Tibial nerve (tissue), 3 donors: ENCODE results near the gene PIGQ.

Experiments used
- CTCF ChIP-seq, 5 experiments: fragments of 200-600 bp in 3 of 5; fragments of 450-650 bp in 2 of 5; sonication (generic) in 3 of 5; IDR thresholded peaks; one replicate each; pipeline ENCODE4 v1.5.1; 2016 to 2019; ENCODE audit warnings: antibody characterized with exemption in 5 of 5, mild to moderate bottlenecking in 3 of 5, moderate library complexity in 2 of 5
- POLR2A ChIP-seq, 2 donors: fragments of 450-650 bp; IDR thresholded peaks; one replicate each; pipeline ENCODE4 v1.6.1; 2017; ENCODE audit warnings: antibody characterized with exemption in 2 of 2, mild to moderate bottlenecking in 2 of 2, moderate library complexity in 2 of 2

- TF ChIP-seq CTCF (IDR thresholded peaks at IDR 0.05) (no peak), POLR2A (IDR thresholded peaks at IDR 0.05) (no peak)
Measured at GRCh38 chr16:630249-630814, 60.6 kb downstream of the PIGQ start.
